HG02970 (cell line): ENCODE results near the gene B3GNT7.
"Not testable (repeated sequence)": the region's sequence is repeated elsewhere in the genome, so short reads cannot be mapped to it uniquely, and the experiment has no call there.

Source experiments
- ATAC-seq: cut with Tn5 transposase; IDR thresholded peaks from one replicate; pipeline ENCODE4 v1.9.1; 2021; ENCODE audit warnings: mild to moderate bottlenecking, moderate library complexity, moderate number of reproducible peaks; ENCODE audit not compliant: unreplicated experiment, low FRiP score

B3GNT7 gene

DNA sequence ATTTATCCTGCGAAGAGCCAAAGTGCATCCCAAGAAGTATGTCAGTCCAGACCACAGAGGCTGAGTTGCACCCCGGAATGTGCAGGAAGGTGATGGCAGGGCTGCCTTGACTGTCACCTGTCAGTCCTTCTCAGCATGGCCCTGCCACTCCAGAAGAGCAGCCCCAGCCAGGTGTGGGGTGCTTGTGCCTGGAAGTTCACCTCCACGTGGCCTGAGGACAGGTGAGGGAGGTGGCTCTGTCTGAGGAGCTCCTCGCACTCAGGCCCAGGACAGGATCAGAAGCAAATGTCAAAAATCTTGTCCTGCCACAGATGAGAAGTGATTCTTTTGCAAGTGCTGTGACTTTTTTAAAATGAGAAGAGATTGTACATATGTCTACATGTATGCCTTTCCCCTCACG is 31.4 kb upstream of the B3GNT7 start:
- no peak for ATAC-seq

DNA sequence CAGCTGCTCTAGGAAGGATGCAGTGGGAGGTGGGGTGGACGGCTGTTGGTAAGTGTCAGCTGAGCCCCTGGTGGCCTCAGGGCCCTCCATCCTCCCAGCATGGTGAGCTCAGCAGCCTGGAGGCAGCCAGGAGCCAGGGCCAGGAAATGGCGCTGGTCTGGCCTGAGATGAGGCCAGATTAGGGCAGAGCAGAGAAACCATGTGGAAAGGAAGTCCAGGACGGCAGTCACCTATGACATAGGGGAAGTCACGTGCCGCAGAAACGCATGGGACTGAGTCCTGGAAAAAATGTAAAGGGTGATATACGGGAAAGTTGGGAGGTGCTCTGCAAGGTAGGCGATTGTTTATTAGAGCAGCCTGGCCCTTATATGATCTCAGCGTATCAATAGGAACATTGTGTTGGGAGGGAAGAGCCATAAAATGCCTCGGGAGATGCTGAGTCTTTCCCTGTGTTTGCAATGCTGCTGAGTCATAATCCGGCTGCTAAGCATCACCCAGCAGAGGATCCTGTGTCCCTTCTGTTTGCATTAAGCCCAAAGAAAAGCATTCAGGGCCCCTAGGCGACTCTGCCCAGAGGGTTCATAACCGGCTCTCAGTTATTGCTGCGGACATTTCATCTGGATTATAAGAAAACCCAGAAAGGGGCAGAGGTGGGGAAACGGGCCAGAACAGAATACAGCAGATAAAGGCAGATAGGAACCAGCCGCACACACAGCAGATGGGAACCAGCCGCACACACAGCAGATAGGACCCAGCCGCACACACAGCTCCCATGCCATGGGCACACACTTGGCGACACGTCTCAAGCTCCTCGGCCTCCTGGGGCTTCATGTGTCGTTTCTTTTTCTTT is 30.3 kb upstream of the B3GNT7 start:
- ATAC-seq: no peak

DNA sequence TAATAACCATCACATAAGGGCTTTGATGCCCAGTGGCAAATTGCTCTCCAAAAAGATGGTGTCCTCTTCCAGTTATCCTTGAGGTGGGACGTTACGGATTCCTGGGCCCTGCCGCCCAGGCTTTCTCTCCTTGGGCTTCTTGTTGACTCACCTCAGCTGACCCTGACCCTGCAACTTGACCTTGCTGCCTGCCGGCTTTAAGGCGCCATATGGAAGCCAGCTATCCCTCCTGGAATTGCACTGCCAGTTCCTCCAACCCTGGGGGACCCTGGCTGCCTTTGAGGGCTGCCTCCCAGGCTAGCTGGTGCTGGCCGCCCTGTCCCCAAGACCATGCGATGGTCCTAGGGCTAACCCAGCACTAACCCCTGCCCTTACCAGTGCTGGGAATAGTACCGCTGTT is 28.3 kb upstream of the B3GNT7 start:
- ATAC-seq: no peak

DNA sequence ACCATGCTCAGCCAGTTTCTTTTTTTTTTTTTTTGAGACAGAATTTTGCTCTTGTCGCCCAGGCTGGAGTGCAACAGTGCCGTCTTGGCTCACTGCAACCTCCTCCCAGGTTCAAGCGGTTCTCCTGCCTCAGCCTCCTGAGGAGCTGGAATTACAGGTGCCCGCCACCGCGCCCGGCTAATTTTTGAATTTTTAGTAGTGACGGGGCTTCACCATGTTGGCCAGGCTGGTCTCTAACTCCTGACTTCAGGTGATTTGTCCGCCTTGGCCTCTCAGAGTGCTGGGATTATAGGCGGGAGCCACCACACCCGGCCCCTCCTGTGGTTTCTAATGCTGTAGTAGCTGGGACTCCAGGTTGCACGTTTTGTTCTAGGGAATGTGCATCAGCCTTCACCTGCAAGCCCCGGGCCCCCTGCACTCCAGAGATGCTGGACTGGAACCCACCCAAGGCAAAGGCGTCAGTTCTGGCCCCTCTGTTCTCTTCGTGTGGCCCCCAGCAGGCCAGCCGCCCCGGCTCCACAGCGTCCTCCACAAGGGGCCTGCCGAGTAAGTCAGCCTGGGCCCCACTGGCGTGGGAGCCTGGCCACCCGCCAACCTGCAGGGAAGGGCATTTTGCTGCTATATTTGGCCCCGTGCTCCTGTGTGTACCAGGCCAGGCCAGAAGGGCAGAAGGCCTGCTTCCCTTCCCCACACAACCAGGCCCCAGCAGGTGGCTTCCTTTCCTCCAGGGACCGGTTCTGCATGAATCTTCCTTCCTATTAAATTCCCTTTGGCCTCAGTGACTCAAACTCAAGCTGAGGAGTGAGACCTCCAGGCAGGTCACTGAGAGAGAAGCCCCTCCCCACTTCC is 25.7 kb upstream of the B3GNT7 start:
- ATAC-seq: no peak

DNA sequence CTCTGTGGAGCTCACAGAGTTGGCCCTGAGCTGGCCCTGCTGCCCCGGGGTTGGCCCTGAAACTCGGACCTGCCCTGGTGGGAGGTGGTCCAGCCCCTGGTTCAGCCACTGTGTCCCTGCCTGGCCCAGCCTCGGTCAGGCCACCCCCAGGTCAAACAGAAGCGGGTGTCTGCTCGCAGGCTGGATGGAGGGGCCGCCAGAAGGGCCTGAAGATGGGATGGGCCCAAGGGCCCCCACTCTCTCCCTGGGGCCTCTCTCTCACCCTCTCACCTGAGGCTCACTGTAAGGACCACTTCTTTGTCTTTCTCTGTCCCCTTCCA is 25.1 kb upstream of the B3GNT7 start:
- ATAC-seq: no peak

DNA sequence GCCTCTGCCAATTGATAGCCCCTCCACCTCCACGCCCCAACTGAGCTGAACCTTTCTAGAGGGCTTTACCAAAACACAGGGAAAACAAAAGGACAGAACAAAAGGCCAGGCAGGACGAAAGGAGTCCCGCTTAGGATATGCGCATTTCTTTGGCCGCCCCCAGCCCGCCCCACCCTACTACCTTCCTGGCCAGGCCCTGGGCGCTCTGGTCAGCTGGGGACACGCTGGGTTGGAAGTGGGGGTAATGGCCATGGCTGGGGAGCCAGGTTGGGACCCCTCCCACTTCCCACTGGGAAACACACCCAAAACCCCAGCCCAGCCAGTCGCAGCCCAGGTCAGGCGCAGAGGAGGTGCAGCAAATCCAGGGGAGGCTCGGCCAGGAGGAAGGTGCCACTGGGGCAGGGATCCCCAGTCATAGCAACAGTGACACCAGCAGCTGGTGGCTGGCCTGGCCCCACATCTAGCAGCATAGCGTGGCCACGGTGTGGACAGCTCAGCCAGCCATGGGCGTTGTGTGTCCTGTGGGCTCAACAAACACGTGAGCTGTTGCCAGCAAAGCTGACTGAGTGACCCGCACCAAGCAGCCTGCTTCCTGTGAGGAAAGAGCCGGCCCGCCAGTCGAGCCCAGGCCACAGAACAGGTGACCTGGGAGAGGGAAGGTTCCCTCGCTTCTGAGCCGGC is 24.6 kb upstream of the B3GNT7 start:
- no peak for ATAC-seq

DNA sequence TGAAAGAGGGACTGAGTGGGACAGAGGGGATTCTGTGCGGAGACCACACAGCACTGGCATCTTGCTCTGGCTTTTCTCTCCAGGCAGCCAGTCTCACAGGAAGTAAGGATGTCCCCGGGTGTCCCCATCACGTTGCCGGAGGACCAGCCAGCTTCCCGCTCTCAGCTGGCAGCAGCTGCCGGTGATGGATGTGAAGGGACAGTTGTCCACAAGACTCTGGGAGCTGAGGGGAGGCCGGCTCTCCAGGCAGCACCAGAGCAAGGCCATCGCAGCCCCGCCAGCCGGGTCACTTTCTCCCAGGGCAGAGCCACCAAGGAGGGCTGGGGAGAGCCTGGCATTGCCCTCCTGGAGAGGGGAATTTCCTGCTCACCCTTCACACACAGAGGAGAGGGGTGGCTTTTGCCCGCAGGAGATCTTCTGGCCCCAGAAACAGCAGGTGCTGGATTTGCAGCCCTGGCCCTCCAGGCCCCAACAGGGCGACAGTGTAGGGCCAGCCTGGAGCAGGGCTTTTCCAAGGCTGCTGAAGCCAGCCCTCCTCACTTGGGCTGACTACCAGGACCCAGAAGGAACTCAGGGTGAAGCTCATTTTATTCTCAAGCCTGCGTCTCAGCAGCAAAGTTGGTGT is 24.0 kb upstream of the B3GNT7 start:
- no peak for ATAC-seq

DNA sequence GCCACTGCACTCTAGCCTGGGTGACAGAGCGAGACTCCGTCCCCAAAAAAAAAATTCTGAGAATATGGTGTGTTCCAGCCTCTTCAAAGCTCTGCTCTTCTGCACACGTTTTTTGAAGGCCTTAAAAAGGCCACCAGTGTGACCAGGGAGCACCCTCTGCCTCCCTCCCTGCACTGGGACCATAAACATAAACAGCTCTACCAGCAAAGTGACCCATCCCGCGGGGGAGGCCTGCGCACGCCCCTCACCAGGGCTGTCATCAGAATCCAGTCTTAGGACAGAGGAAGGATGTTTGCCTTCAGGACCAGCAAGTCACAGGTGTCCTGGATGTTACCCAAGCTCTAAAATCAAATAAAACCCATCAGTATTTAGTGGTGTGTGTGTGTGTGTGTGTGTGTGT is 23.2 kb upstream of the B3GNT7 start:
- ATAC-seq: no peak

DNA sequence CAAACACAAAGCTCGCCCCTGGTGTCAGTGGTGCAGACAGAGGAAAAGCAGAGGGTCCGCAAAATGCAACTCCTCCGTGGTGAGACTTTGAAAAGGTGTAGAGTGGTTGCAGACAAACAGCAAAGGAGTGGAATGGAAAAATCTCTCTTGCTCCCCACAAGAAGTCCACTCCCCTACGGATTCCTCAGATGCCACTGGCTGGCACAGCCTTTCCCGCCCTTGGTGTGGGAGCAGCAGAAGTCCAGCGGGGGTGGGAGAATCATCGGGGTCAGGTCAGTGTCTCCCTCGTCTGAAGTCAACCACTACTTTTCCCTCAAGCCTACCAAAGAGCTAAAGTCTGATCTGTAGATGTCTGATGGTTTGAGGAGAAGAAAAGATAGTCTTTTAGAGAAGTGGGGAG is 22.3 kb upstream of the B3GNT7 start:
- no peak for ATAC-seq

DNA sequence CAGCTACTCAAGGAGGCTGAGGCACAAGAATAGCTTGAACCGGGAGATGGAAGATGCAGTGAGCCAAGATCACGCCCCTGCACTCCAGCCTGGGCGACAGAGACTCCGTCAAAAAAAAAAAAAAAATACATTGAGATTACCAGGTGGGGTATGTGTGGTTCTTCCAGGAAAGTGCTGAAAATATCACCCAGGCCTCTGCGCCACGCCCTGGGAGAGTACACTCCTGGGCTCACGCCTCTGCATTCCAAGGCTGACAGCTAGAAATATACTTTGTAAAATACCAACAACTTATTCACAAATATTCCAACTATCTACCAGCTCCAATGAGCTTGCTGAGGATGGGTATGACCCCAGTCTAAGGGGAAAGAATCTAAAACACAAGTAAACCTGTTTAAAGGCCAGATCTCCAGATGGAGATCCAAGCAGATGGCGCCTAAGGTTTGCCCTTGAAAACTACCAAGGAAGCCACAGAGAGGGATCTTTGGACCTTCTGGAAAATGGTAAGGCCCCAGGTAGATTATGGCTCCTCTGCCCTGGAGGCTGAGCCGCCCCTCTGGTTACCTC is 21.6 kb upstream of the B3GNT7 start:
- ATAC-seq: no peak

DNA sequence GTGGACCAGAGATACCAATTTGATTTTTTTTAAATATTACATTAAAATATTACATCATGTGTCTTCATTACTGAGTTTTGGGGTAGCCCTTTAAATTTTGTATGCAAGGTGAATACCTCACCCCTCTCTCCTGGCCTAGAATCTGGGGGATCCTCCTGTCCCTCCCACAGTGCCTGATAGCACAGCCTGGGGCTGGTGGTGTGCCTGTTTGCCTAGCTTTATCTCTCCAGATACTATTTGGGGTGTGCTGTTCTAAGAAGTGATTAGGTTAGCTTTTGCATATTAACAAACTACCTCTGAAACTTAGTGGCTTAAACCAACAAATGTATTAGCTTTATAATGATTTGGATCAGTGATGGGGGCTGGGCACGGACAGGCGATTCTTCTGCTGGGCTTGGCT is 20.7 kb upstream of the B3GNT7 start:
- ATAC-seq: no peak

DNA sequence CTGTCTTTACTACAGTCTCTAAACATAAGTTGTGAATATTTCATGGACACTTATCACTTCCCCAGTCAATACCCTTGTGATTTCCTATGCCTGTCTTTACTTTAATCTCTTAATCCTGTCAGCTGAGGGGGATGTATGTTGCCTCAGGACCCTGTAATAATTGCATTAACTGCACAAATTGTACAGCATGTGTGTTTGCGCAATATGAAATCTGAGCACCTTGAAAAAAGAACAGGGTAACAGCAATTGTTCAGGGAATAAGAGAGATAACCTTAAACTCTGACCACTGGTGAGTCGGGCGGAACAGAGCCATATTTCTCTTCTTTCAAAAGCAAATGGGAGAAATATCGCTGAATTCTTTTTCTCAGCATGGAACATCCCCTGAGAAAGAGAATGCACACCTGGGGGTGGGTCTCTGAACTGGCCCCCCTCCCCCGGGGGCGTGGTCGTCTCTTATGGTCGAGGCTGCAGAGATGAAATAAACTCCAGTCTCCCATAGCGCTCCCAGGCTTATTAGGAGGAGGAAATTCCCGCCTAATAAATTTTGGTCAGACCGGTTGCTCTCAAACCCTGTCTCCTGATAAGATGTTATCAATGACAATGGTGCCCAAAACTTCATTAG is 19.4 kb upstream of the B3GNT7 start:
- ATAC-seq: not testable (repeated sequence)

DNA sequence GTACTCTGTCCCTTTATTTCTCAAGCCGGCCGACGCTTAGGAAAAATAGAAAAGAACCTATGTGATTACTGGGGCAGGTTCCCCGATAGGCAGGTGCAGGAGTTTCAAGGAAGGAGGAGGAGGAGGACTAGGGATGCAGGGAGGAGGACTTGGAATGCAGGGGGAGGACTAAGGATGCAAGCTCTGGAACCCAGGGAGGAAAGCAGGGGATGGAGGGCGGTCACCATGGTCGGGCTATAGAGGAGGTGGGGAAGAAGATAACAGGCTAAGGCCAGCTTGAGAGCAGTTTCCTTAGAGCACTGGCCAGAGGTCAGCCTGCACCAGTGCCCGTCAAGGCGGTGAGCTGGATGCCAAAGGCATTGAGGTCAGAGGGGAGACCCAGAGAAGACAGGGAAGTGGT is 18.7 kb upstream of the B3GNT7 start:
- no peak for ATAC-seq

DNA sequence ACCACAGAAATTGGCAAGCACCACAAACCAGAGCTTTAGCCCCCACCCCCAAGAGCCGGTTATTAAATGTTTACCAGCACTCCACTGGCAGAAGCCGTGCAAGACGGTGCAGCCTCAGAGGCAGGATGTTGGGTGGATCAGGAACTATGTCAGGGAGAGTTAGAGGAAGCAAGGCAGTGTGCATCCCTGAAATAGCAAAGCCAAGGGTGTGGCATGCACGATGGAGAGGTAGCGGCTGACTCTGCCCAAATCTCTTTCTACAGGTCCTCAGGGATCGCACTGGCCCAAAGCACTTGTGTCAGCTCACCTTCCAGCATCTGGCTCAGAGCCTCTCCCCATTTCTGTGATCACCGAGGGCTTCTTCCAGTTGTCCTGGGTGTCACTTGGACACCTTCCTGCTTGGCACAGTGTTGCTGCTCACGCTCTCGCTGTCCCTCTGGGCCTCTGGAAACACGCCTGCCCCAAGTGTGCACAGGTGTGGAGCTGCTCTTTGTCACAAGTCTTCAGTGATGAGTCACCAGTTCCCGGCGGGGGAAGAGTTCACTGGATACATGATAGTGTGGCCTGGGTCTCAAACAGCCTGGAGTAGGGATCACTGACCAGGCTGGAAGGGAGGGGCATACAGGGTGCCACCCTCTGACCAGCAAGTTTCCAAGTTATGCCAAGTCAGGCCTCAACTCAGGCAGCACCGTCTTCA is 17.3 kb upstream of the B3GNT7 start:
- no peak for ATAC-seq

DNA sequence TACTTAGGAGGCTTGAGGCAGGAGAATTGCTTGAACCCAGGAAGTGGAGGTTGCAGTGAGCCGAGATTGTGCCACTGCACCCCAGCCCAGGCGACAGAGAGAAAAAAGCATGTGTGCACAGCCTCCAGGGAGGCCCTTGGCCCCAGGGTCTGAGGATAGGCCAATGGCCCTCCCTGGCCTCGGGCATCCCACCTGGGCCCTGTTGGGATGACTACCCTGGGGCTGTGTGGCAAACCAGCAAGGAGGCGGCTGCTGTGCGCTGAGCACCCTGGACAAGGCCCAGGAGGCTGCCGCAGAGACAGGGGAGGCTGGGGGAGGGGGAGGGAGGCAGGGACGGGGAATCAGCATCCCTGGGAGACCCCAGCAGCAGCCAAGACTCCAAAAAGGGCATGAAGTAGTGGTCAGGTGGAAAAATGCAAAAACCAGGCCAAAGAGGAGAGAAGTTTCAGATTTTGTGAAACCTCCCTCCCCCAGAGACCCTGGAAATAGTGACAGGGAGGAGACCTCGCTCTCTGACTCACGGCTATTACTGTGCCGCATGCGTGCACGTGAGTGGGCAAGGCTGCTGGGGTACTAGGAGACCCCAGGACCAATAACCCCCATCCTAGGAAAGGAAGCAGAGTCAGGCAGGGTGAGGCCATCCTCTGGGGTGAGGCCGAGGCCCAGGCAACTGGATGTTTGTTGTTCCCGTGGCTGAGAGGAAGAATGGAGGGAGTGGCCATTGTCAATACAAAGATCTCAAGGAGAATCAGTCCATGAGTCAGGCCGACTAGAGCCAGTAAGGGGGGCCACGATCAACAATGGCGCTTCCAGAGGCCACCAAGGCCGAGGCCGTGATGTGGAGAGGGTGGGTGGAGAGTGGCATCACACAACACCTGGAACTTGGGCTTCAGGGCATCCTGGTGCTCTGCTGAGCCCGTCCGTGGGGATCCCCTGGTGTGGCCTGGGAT is 16.0 kb upstream of the B3GNT7 start:
- ATAC-seq: no peak

DNA sequence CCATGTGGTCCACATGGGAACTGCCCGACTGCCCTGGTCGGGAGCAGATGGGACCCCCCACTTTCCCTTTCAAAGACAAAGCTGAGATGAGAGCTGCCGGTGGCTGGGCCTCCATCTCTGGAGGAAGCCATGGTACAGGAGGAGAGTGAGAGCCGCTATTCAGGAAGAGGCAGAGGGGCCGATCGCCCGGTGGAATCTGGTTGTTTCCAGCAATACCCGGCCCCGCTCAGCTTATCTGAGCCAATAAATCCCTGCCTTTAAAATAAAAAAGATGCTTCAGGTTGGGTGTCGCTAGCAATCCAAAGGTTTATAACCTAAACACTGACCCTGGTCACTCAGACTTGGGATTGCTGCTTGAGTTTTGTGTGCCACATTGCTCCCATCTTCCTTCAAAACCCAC is 15.2 kb upstream of the B3GNT7 start:
- no peak for ATAC-seq

DNA sequence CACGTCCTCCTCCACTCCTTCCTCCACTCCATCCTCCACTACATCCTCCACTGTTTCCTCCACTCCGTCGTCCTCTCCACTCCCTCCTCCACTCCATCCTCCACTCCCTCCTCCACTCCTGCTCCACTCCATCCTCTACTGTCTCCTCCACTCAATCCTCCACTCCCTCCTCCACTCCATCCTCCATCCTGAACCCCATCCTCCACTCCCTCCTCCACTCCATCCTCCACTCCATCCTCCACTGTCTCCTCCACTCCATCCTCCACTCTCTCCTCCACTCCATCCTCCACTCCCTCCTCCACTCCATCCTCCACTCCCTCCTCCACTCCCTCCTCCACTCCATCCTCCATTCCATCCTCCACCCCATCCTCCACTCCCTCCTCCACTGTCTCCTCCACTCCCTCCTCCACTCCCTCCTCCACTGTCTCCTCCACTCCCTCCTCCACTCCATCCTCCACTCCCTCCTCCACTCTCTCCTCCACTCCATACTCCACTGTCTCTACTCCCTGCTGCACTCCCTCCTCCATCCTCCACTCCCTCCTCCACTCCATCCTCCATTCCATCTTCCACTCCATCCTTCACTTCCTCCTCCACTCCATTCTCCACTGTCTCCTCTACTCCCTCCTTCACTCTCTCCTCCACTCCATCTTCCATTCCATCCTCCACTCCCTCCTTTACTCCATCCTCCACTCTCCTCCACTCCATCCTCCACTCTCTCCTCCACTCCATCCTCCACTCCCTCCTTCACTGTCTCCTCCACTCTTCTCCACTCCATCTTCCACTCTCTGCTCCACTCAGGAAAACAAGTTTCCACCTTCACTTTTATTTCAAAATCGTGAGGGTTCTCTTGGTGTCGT is 14.3 kb upstream of the B3GNT7 start:
- ATAC-seq: no peak

DNA sequence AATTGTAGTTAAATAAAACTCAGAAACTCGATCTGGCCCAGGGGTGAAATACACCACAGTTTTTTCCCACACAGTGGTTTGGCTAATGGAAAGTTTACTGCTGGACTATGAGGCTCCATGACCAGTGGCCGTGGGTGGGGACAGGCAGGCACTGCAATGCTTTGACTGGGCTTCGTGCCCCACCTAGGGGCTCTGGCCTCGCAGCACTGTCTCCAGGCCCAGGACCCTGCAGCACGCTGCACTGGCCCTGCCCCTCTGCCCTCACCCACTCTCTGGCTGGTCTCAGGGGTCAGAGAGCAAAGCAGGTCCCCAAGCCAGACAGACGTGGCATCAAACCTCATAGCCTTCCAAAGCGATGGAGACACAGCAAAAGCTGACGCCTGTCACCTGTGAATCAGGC is 13.4 kb upstream of the B3GNT7 start:
- ATAC-seq: no peak
